Measurements from ENCODE around the gene CD22. TPM values are rescaled to one million over a fixed set of nuclear protein-coding genes. Genes with fewer than 3 reads are reported as not detected.

The CD22 gene
- total and polyA plus RNA-seq, 2 of the 13 experiments (the other 11 are each of a cell fraction or from before 2014, with no cell fraction given), result 0.71 to 1.7 TPM

DNA sequence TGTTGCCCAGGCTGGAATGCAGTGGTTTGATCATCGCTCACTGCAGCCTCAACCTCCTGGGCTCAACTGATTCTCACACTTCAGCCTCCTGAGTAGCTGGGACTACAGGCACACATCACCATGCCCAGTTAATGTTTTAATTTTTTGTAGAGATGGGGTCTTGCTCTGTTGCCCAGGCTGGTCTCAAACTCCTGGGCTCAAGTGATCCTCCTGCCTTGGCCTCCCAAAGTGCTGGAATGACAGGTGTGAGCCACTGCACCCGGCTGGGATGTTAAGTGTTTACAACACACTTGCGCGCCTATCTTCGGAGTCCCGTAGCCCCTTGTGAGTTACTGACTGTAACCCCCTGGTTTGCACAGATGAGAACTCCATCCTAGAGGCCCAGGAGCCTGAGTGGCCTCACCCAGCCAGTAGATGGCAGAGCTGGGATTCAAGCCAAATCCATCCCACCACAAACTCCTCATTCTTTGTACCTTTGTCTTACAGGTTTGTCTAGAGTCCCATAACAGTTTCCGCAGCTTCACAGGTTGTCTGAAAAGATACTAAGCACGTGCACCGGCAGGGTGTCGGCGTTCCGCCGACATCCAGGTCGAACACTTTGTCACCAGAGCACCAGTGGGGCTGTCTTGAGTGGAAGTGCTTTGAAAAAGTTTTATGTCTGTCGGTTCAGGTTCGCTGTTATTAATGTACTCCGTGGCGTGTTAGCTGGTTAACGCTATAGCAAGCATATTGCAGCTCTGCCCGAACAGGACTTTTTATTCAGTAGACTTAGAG is 22.3 kb upstream of the CD22 start (continued):
- TF ChIP-seq ZBTB44 (CRISPR knock-in tag; IDR thresholded peaks at IDR 0.05) (0 out of 2 replicates have a peak, but pooled peaks have one; percentile 13), ZNF574 (CRISPR knock-in tag; IDR thresholded peaks at IDR 0.05) (peak; percentile 6; the same call in 1 of the 2 replicates), USF2 (IDR thresholded peaks at IDR 0.05; ENCODE audit: low read depth, low read length) (no peak), USF2 (CRISPR knock-in tag; IDR thresholded peaks at IDR 0.05; ENCODE audit: borderline replicate concordance) (peak; percentile 18; the same call in 1 of the 2 replicates), SMAD1 (CRISPR knock-in tag; IDR thresholded peaks at IDR 0.05; ENCODE audit: borderline replicate concordance, low read depth) (0 out of 2 replicates have a peak, but pooled peaks have one; percentile 44), PITX1 (CRISPR knock-in tag; IDR thresholded peaks at IDR 0.05) (no peak), CHD4 (IDR thresholded peaks at IDR 0.05; ENCODE audit: borderline replicate concordance, low read length) (0 out of 2 replicates have a peak, but pooled peaks have one; percentile 57), CEBPZ (IDR thresholded peaks at IDR 0.05; ENCODE audit: low read length) (no peak), ZNF550 (CRISPR knock-in tag; IDR thresholded peaks at IDR 0.05; ENCODE audit: borderline replicate concordance) (0 out of 2 replicates have a peak, but pooled peaks have one; percentile 32), HNF4A (CRISPR knock-in tag; IDR thresholded peaks at IDR 0.05) (no peak), RAD21 (CRISPR knock-in tag; IDR thresholded peaks at IDR 0.05) (peak; percentile 56)
- TF ChIP-seq, protein P1, sequence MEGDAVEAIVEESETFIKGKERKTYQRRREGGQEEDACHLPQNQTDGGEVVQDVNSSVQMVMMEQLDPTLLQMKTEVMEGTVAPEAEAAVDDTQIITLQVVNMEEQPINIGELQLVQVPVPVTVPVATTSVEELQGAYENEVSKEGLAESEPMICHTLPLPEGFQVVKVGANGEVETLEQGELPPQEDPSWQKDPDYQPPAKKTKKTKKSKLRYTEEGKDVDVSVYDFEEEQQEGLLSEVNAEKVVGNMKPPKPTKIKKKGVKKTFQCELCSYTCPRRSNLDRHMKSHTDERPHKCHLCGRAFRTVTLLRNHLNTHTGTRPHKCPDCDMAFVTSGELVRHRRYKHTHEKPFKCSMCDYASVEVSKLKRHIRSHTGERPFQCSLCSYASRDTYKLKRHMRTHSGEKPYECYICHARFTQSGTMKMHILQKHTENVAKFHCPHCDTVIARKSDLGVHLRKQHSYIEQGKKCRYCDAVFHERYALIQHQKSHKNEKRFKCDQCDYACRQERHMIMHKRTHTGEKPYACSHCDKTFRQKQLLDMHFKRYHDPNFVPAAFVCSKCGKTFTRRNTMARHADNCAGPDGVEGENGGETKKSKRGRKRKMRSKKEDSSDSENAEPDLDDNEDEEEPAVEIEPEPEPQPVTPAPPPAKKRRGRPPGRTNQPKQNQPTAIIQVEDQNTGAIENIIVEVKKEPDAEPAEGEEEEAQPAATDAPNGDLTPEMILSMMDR (CRISPR knock-in tag; IDR thresholded peaks at IDR 0.05), result peak; percentile 77
- TF ChIP-seq, protein P2, sequence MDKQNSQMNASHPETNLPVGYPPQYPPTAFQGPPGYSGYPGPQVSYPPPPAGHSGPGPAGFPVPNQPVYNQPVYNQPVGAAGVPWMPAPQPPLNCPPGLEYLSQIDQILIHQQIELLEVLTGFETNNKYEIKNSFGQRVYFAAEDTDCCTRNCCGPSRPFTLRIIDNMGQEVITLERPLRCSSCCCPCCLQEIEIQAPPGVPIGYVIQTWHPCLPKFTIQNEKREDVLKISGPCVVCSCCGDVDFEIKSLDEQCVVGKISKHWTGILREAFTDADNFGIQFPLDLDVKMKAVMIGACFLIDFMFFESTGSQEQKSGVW (CRISPR knock-in tag; IDR thresholded peaks at IDR 0.05; ENCODE audit: borderline replicate concordance), result no peak

Data from HepG2 (cell line).